Measurements from ENCODE around the gene NTNG1.

Gene NTNG1

DNA sequence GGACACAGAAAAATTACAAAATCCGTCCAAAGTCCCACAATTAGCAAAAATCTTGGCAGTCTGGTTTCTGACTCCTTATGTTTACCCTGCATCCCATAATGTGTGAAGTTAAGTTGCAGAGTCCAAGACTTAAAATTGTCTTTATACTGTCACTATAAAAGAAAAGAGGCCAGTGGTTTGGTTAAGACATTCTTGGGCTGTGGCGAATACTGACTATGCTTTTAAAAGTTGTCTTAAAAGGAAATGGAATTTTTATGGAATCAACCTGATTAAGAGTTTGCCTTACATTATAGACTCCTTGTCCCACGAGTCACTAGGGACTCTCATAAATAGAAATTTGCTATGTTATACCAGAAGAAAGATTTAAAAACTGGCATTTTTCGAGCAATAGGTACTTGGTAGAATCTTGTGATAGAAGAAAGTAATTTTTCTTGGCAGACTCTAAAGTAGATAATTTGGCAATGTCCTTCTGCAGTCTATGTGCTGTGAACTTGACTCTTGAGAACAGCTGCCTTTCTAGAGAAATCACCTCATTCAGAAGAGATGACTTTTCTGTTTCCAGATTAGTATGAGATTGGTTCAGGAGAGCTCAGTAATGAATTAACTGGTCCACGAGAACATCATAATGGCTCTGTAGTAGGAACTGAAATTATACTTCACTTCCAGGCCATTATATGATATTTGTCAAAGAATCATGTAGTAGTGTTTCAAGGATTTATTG is 31.8 kb downstream of the NTNG1 start:
- no peak overlapping the region for H3K4me3 ChIP-seq (replicated peaks; ENCODE audit: low read depth, low read length)
- no peak for DNase-seq (ENCODE audit: extremely low read depth, low read depth)
- TF ChIP-seq, protein P1, sequence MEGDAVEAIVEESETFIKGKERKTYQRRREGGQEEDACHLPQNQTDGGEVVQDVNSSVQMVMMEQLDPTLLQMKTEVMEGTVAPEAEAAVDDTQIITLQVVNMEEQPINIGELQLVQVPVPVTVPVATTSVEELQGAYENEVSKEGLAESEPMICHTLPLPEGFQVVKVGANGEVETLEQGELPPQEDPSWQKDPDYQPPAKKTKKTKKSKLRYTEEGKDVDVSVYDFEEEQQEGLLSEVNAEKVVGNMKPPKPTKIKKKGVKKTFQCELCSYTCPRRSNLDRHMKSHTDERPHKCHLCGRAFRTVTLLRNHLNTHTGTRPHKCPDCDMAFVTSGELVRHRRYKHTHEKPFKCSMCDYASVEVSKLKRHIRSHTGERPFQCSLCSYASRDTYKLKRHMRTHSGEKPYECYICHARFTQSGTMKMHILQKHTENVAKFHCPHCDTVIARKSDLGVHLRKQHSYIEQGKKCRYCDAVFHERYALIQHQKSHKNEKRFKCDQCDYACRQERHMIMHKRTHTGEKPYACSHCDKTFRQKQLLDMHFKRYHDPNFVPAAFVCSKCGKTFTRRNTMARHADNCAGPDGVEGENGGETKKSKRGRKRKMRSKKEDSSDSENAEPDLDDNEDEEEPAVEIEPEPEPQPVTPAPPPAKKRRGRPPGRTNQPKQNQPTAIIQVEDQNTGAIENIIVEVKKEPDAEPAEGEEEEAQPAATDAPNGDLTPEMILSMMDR (IDR thresholded peaks at IDR 0.05; ENCODE audit: low read depth, low read length, missing control alignments), result no peak

DNA sequence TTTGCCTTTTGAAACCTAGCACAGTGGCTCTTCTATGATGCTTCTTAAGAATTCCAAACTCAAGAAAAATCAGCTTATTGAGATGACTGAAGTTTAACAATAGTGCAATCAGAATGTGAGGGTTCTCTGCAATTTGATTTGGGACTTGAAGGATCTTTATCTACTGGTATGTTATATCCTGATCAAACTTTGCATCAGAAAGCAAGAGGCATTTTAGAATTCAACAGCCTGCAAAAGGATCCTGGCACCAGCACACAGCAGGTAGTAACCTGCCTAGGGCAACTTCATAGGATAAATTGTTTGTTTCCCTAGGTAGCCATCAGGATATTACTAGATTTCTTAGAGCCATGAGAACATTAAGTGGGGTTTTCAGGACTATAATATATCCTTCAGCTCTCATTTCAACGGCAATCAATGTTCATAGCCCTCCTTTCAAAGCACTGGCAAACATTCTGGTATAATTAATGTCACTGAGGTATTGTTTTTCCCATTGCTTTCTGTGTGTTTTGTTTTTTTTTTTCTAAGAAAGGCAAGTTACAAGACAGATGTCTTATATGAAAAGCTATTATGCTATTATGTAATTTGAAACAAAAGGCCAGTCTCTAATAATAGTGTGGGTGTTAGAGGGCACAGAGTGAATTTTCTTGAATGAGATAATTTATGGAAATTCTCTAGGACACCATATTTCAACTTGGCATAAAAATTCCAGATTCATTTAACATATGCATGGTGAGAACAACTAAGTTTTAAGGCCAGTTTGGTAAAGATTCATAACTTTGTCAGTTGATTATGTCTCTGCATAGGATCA is 34.5 kb downstream of the NTNG1 start:
- TF ChIP-seq, protein P1 (IDR thresholded peaks at IDR 0.05; ENCODE audit: low read depth, low read length, missing control alignments), result no peak
- no peak overlapping the region for H3K4me3 ChIP-seq (replicated peaks; ENCODE audit: low read depth, low read length)
- DNase-seq (ENCODE audit: extremely low read depth, low read depth), result no peak

DNA sequence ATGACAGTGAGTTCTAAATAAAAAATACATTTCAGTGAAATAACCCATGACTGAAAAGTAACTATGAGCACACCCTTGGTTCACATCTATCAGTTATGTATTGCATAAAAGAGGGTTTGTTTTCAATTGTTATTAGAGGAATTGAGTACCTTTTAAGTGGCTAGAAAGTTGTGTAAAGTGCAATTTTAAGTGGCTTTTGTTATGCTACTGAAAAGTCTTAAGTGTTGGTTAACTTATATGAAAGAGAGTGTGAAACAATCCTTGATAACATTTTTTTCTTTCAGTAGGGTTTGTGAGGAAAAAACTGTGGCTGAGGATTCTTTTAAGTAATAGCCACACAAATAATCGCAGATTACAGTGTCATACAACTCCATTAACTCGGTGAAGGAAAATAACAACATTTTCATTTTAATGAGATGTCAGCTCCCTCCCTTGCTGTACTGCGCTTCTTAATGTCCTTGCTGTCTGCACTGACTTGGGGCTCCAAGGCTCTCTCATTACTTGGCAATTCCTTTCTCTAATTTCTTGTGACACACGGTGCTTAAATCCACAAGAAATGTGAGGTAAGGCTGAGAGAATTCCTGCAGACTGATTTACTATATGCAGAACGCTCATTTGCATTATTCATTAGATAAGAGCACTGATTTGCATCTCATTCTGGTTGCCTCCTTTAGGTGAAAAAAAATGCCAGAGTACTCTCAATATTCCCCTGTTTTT is 40.6 kb downstream of the NTNG1 start:
- TF ChIP-seq, protein P1 (IDR thresholded peaks at IDR 0.05; ENCODE audit: low read depth, low read length, missing control alignments), result no peak
- no peak for DNase-seq (ENCODE audit: extremely low read depth, low read depth)
- H3K4me3 ChIP-seq (replicated peaks; ENCODE audit: low read depth, low read length), result no peak overlapping the region

DNA sequence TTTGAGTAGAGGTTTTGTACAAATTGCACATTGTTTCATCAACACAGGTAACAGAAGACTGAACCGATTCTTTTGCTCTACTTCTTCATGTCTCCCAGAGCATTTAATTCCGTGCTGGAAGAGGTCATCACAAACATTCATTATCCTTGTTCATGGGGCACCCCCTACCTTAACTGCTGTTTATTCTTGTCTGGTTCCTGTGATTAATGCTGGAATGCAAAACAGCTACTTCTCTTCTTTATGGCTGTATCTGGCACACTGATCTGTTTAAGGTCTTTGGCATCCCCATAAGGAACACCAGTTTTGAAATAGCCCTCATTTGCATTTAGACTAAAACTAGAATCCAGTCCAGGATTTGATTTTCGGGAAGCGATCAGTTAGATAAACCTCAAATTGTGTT is 42.2 kb downstream of the NTNG1 start:
- TF ChIP-seq, protein P1 (IDR thresholded peaks at IDR 0.05; ENCODE audit: low read depth, low read length, missing control alignments), result no peak
- DNase-seq (ENCODE audit: extremely low read depth, low read depth), result no peak
- no peak overlapping the region for H3K4me3 ChIP-seq (replicated peaks; ENCODE audit: low read depth, low read length)

DNA sequence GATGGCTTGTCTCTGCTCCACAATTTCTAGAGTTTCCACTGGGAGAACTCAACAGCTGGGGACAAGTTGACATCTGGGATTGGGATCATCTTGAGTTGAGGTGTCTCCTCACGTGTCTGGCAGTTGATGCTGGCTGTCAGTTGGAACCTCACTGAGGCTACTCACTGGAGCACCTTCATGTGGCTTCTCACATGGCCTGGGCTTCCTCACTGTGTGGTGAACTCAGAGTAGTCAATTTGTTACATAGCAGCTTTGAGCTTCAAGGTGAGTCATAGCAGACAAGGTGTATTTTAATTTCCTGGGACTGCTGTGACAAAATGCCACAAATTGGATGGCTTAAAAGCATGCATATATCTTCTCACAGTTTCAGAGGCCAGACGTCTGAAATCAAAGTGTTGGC is 44.0 kb downstream of the NTNG1 start:
- no peak overlapping the region for H3K4me3 ChIP-seq (replicated peaks; ENCODE audit: low read depth, low read length)
- TF ChIP-seq, protein P1 (IDR thresholded peaks at IDR 0.05; ENCODE audit: low read depth, low read length, missing control alignments), result no peak
- DNase-seq (ENCODE audit: extremely low read depth, low read depth), result no peak

DNA sequence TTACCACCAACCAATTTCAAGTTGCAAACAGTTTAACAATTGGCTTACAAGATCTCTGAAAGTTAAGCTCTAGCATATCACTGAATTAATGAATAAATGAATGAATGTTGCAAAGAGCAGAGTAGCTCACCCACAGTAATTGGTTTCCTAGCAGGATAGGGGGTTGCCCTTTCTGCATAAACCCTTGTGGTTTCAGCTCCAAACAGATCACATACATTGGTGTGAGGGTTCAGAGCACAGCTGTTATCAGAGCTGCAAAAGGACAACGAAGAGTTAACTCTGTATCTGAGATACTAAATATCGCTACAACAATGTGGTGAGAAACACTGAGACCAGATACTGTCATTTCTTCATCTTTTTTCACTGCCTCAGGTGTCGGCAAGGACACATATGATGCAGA is 46.6 kb downstream of the NTNG1 start:
- TF ChIP-seq, protein P1 (IDR thresholded peaks at IDR 0.05; ENCODE audit: low read depth, low read length, missing control alignments), result no peak
- H3K4me3 ChIP-seq (replicated peaks; ENCODE audit: low read depth, low read length), result no peak overlapping the region
- DNase-seq (ENCODE audit: extremely low read depth, low read depth), result no peak
